Neuronal stem cell (in vitro differentiated cells): ENCODE measurements around the gene EDA2R.

Experiments
- DNase-seq: peaks from one replicate; pipeline ENCODE4 v3.0.0-alpha.2; 2013; ENCODE audit warnings: low spot score
- H2AFZ ChIP-seq: one replicate; pipeline ENCODE4 v1.6.1; 2013; ENCODE audit warnings: mild to moderate bottlenecking, low read length, inconsistent platforms
- H2AK5ac ChIP-seq: 2 replicates; pipeline ENCODE4 v1.6.1; 2013; ENCODE audit warnings: low read depth, mild to moderate bottlenecking, inconsistent platforms, low read length, moderate library complexity, mixed read lengths
- H2BK120ac ChIP-seq: 2 replicates; pipeline ENCODE4 v1.6.1; 2013; ENCODE audit warnings: low read depth, mild to moderate bottlenecking, inconsistent platforms, low read length, moderate library complexity, mixed read lengths
- H2BK12ac ChIP-seq: one replicate; pipeline ENCODE4 v1.6.1; 2013; ENCODE audit warnings: low read length, inconsistent platforms
- H2BK15ac ChIP-seq: 2 replicates; pipeline ENCODE4 v1.6.1; 2013; ENCODE audit warnings: mild to moderate bottlenecking, low read length, inconsistent platforms, mixed read lengths
- H2BK5ac ChIP-seq: one replicate; pipeline ENCODE4 v1.6.1; 2013; ENCODE audit warnings: inconsistent platforms, mild to moderate bottlenecking, low read length, moderate library complexity
- H3K14ac ChIP-seq: one replicate; pipeline ENCODE4 v1.6.1; 2013; ENCODE audit warnings: low read length, inconsistent platforms
- H3K18ac ChIP-seq: 2 replicates; pipeline ENCODE4 v1.6.1; 2013; ENCODE audit warnings: low read length, inconsistent platforms
- H3K23ac ChIP-seq: 2 replicates; pipeline ENCODE4 v1.6.1; 2013; ENCODE audit warnings: low read depth, mild to moderate bottlenecking, mixed read lengths, low read length, inconsistent platforms; ENCODE audit not compliant: poor library complexity
- H3K27ac ChIP-seq: replicated peaks from 3 replicates; pipeline ENCODE4 v1.5.1; 2013; ENCODE audit warnings: low read length, inconsistent platforms
- H3K27me3 ChIP-seq, 3 experiments: 2 replicates each; pipeline ENCODE4 v1.6.1; 2013; ENCODE audit warnings: low read length in 3 of 3, mild to moderate bottlenecking in 2 of 3, inconsistent platforms in 1 of 3, low read depth in 1 of 3, mixed read lengths in 1 of 3, moderate library complexity in 1 of 3; ENCODE audit not compliant: control insufficient read depth in 3 of 3, insufficient read depth in 3 of 3
- H3K36me3 ChIP-seq, 2 donors: replicated peaks in 1 of 2; 2 replicates each; pipeline ENCODE4 v1.6.1; 2013; ENCODE audit warnings: low read length in 2 of 2; ENCODE audit not compliant: control insufficient read depth in 2 of 2, insufficient read depth in 2 of 2
- H3K4ac ChIP-seq: 2 replicates; pipeline ENCODE4 v1.6.1; 2013; ENCODE audit warnings: inconsistent platforms, mild to moderate bottlenecking, low read length, moderate library complexity
- H3K4me1 ChIP-seq, 2 donors: 1 replicate in 1 of 2; 2 replicates in 1 of 2; pipeline ENCODE4 v1.6.1; 2013; ENCODE audit warnings: low read length in 2 of 2, low read depth in 1 of 2; ENCODE audit not compliant: control insufficient read depth in 2 of 2, insufficient read depth in 1 of 2
- H3K4me2 ChIP-seq: one replicate; pipeline ENCODE4 v1.6.1; 2013; ENCODE audit warnings: mild to moderate bottlenecking, low read length, inconsistent platforms; ENCODE audit not compliant: insufficient read depth, poor library complexity, severe bottlenecking
- H3K4me3 ChIP-seq, 2 donors: 2 replicates each; pipeline ENCODE4 v1.5.1; 2013; ENCODE audit warnings: low read length in 2 of 2, mild to moderate bottlenecking in 2 of 2, inconsistent platforms in 1 of 2, moderate library complexity in 1 of 2
- H3K79me1 ChIP-seq: one replicate; pipeline ENCODE4 v1.6.1; 2013; ENCODE audit warnings: low read depth, mild to moderate bottlenecking, inconsistent platforms, low read length, moderate library complexity
- H3K9ac ChIP-seq: one replicate; pipeline ENCODE4 v1.6.1; 2013; ENCODE audit warnings: mild to moderate bottlenecking, low read depth, low read length, inconsistent platforms; ENCODE audit not compliant: poor library complexity
- H3K9me3 ChIP-seq, 2 donors: replicated peaks in 1 of 2; 2 replicates each; pipeline versions ENCODE3 to v1.6.1; 2013; ENCODE audit warnings: low read length in 2 of 2, mild to moderate bottlenecking in 2 of 2, inconsistent platforms in 1 of 2, low read depth in 1 of 2, mixed read lengths in 1 of 2, moderate library complexity in 1 of 2; ENCODE audit not compliant: control insufficient read depth in 2 of 2, insufficient read depth in 1 of 2
- H4K8ac ChIP-seq: one replicate; pipeline ENCODE4 v1.6.1; 2013; ENCODE audit warnings: low read depth, mild to moderate bottlenecking, inconsistent platforms, low read length, moderate library complexity
- H4K91ac ChIP-seq: one replicate; pipeline ENCODE4 v1.6.1; 2013; ENCODE audit warnings: low read length, low read depth, mild to moderate bottlenecking, inconsistent platforms; ENCODE audit not compliant: poor library complexity
- WGBS, 2 donors: extraction: QIAGEN DNeasy Blood & Tissue Kit; methylation state at CpG; one replicate each; pipeline ENCODE4 v1.1.7; 2013; ENCODE audit warnings: missing lambda C conversion rate in 2 of 2, mixed read lengths in 1 of 2; ENCODE audit not compliant: insufficient read length in 2 of 2, insufficient replicate concordance in 1 of 2; ENCODE audit errors: extremely low coverage in 2 of 2; 5-methylcytosine and 5-hydroxymethylcytosine counted together

Gene EDA2R

DNA sequence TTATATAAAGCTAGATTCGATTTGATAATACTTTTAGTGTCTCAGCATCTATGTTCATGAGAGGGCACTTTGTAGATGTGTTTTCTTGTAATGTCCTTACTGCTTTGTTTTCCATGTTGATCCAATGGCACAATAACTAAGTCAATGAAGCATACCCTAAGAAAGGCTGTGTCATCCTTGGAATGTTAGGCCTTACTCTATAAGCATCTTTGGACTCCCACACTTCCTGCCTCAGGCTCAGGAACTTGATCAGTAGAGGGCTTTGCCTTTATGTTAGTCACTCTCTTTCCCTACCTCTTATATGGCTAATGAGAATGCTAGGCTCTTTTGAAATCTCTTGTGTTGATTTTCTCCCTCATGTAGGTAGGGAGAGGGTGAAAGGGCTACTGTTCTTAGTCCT lies 33.2 kb upstream of the EDA2R start:
- Histone ChIP-seq H2BK5ac (no peak overlapping the region), H3K36me3 (no peaks in the 10 kb centered on the region), H3K79me1 (no peaks in the 10 kb centered on the region), H4K8ac (no peak overlapping the region), H2AFZ (no peak overlapping the region), H3K23ac (no peak overlapping the region), H3K27ac (no peak overlapping the region), H3K27me3 (peaks cover 0 to 3% (median 0%) of the 10 kb centered on the region in 3 experiments), H3K4me2 (no peak overlapping the region), H3K9ac (no peak overlapping the region), H2BK12ac (no peak overlapping the region), H3K14ac (no peak overlapping the region), H3K4me1 (no peaks in the 10 kb centered on the region), H3K18ac (no peak overlapping the region), H2BK15ac (no peak overlapping the region), H2BK120ac (no peak overlapping the region), H3K4ac (no peak overlapping the region), H4K91ac (no peak overlapping the region), H2AK5ac (no peak overlapping the region), H3K9me3 (no peaks in the 10 kb centered on the region), H3K4me3 (no peak overlapping the region)
- no CpG with 5 or more reads among the region's 1 CpG for WGBS, 2 donors
- no peak for DNase-seq

DNA sequence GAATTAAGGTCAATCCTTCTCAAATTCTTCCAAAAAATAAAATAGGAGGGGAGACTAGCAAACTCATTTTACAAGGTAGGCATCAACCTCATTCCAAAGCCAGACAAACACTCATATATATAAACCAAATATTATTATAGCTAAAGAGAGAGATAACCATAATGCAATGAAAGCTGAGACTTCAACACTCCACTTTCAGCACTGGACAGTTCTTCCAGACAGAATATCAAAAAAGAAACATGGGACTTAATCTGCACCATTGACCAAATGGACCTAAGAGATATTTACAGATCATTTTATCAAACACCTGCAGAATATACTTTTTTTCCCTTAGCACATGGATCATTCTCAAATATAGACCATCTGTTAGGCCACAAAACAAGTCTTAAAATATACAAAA lies 15.5 kb upstream of the EDA2R start:
- Histone ChIP-seq H4K91ac (no peak overlapping the region), H3K4ac (no peak overlapping the region), H3K4me2 (no peak overlapping the region), H2BK5ac (no peak overlapping the region), H3K9me3 (no peaks in the 10 kb centered on the region), H2BK120ac (no peak overlapping the region), H4K8ac (no peak overlapping the region), H3K14ac (no peak overlapping the region), H2BK12ac (no peak overlapping the region), H3K79me1 (no peaks in the 10 kb centered on the region), H3K23ac (no peak overlapping the region), H3K4me3 (no peak overlapping the region), H3K9ac (no peak overlapping the region), H2BK15ac (no peak overlapping the region), H3K4me1 (no peaks in the 10 kb centered on the region), H2AK5ac (no peak overlapping the region), H2AFZ (no peak overlapping the region), H3K36me3 (no peaks in the 10 kb centered on the region), H3K27ac (no peak overlapping the region), H3K18ac (no peak overlapping the region), H3K27me3 (no peaks in the 10 kb centered on the region)
- DNase-seq: no peak

DNA sequence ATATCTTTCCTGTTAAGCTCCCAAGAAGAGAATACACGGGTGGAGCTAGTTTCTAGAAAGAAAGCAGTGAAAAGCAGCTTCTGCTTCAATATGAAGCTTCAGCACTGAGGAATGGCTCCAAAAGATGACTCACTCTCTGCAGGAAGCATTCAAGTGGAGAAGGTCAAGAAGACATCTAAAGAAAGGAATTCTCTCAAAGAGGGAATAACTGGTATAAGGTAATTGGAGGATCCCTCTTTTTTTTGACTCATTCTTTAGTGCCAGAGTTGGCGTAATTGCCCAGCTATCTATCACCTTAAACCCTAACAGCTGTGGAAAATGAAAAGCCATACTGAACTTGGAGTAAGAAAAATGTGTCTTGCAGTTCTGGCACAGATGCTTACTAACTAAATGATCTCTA lies 3.5 kb downstream of the EDA2R start:
- Histone ChIP-seq H2AK5ac (no peak overlapping the region), H3K14ac (no peak overlapping the region), H3K4me2 (no peak overlapping the region), H2BK15ac (no peak overlapping the region), H3K27me3 (no peaks in the 10 kb centered on the region), H3K4ac (no peak overlapping the region), H2BK5ac (no peak overlapping the region), H4K8ac (no peak overlapping the region), H3K18ac (no peak overlapping the region), H3K79me1 (no peaks in the 10 kb centered on the region), H3K23ac (no peak overlapping the region), H2AFZ (no peak overlapping the region), H3K9ac (no peak overlapping the region), H2BK12ac (no peak overlapping the region), H2BK120ac (no peak overlapping the region), H3K4me1 (peaks cover 2 to 6% of the 10 kb centered on the region in 2 donors), H3K9me3 (no peaks in the 10 kb centered on the region), H3K4me3 (no peak overlapping the region), H3K27ac (no peak overlapping the region), H4K91ac (no peak overlapping the region), H3K36me3 (no peaks in the 10 kb centered on the region)
- no CpG with 5 or more reads among the region's 2 CpGs for WGBS, 2 donors
- DNase-seq: no peak

DNA sequence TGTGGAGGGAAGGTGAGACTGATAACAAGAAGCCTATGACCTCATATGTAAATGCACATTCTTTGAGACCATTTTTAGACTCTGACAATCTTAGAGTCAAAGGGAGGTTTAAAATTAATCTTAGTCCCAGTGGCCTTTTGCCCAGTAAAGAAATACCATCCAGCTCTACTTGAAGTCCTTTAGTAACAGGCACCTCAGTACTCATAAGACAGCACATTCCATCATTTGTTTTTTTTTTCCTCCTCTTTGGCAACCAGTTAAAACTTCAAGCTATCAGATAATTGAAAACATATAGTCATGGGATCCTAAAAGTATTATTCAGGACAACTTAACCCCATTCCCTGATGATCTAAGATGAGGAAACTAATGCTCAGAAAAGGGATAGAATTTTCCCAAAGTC lies 4.6 kb downstream of the EDA2R start:
- Histone ChIP-seq H3K27me3 (no peaks in the 10 kb centered on the region), H2BK12ac (no peak overlapping the region), H3K36me3 (no peaks in the 10 kb centered on the region), H3K4me3 (no peak overlapping the region), H2BK15ac (no peak overlapping the region), H3K9ac (no peak overlapping the region), H2AFZ (no peak overlapping the region), H3K18ac (no peak overlapping the region), H2BK120ac (no peak overlapping the region), H3K27ac (no peak overlapping the region), H2AK5ac (no peak overlapping the region), H3K4me1 (no peaks in the 10 kb centered on the region), H3K23ac (no peak overlapping the region), H3K4ac (no peak overlapping the region), H2BK5ac (no peak overlapping the region), H3K79me1 (no peaks in the 10 kb centered on the region), H3K14ac (no peak overlapping the region), H4K91ac (no peak overlapping the region), H3K4me2 (no peak overlapping the region), H4K8ac (no peak overlapping the region), H3K9me3 (peaks cover 0 to 2% of the 10 kb centered on the region in 2 donors)
- no peak for DNase-seq
